NCI-H146 (cell line): ENCODE measurements around the gene TEX30.
"Not testable (repeated sequence)": the region's sequence is repeated elsewhere in the genome, so short reads cannot be mapped to it uniquely, and the experiment has no call there.

Experiments used
- DNase-seq: peaks from one replicate; lab custom pipeline; 2025; lab: John Stamatoyannopoulos, UW

TEX30 gene

DNA sequence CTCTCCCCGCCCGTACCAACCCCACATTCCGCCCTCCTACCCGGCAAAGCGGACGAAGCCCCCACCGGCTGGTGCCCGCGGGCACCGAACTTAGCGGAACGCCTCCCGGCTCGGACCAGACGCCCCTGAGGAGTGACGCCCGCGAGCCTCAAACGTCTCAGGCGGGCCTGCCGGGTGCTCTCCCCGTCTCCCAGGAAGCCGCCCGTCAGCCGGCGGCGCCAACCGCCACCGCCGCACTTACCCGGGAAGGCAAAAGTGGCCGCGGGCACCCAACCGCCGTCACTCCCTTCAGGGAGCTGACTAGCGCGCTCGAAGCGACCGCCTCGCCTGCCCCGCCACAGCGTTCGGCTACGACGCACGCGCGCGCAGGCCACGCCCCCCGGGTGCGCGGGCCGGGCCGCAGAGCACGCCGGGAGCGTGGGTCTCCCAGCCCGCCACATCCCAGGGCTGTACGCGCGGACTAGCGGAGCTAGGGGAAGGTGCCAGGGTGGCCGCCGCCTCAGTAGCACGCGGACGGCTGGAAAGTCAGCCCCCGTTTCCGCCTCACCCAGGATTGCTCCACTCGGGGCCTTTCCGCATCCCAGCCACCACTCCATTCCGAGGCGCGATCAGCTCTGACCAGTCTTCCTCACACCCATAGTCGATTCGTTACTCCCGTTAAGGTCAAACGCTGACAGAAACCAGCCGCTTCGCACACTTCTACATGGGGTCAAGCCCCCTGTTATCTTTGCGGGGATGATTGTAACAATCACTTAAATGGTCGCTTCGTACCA, at the start of gene TEX30:
TSS of gene TEX30 (minus strand) at position 346 of the 773 bp plus-strand sequence. CDS start 3,760 bp downstream, outside the sequence.
- peak; percentile 91 for DNase-seq

DNA sequence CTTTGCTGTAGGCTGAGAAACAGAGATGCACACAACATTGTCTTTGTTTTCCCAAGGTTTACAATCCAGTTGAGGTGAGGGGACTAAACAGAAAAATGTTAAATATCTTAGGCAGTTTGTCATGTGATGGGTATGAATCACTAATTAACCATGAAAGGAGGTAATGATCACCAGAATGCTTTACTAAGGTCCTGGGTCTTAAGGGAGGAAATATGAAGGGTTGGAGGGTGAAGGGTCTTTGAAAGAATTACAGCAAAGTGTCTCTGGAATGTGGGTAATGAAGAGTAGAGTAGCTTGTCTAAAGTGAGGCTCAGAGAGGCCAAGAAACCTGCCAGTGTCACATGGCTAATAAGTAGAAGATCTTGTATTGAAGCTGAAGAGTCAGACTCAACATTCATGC, 44.3 kb upstream of the TEX30 start:
- DNase-seq, result no peak

DNA sequence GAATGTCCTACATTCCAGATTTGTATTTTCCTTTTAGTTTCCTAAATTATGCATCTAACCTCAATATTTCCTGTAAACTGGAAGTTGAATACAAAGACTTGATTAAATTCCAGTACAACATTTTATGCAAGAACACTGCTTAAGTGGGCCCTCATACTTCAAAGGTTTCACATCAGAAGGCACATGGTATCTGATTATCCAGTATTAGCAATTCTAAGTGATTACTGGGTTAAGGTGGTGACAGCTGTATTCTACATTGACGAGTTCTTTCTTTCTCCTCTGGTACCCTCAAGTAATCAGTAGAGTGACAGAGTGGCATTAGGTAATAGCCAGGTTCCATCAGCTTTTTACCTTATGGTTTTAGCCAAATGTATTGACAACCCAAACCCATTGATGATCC, 43.7 kb upstream of the TEX30 start:
- DNase-seq, result no peak

DNA sequence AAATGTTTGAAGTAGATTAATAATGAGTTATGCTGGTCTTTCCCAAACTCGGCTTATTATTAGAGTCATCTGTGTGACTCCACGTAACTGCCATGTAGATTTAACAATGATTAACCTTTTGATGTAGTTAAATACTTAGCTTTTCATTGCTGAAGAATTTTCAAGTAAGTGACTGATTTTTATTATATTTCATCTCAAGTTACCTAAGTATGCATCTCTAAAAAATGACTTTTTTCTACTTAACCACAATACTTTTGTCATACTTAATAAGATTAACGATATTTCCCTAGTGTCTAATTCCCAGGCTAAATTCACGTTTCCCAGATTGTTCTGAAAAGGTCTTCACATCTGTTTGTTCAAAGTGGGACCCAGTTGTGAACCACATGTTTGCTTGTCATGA, 43.1 kb upstream of the TEX30 start:
- DNase-seq, result no peak

DNA sequence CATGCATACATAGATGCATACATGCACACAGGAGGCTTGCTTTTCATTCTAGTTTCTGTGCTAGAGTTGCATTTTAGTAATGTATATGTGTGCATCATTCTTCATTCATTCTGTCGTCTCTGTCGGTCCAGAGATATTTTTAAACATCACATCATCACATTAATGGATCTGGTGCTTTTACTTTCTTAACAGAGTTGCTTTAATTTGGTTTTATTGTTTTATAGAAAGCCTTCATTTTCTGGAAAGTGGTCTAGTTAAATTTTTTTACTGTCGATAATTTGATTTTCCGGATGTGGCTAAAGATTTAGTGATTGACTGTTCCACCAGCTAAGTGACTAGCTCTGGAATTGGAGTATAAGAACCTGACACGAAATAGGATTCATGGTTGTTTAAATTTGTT, 42.2 kb upstream of the TEX30 start:
- no peak for DNase-seq

DNA sequence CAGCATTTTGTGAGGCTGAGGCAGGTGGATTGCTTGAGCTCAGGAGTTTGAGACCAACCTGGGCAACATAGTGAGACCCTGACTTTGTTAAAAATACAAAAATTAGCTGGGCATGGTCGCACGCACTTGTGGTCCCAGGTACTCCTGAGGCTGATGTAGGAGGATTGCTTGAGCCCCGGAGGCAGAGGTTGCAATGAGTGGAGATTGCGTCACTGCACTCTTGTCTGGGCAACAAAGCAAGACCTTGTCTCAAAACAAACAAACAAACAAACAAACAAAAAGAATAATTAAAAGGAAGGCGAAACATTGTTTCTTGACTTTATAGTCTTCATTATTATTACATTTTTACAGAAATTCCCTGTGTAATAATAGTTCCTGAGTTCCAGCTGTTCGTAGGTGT, 41.2 kb upstream of the TEX30 start:
- DNase-seq, result no peak

DNA sequence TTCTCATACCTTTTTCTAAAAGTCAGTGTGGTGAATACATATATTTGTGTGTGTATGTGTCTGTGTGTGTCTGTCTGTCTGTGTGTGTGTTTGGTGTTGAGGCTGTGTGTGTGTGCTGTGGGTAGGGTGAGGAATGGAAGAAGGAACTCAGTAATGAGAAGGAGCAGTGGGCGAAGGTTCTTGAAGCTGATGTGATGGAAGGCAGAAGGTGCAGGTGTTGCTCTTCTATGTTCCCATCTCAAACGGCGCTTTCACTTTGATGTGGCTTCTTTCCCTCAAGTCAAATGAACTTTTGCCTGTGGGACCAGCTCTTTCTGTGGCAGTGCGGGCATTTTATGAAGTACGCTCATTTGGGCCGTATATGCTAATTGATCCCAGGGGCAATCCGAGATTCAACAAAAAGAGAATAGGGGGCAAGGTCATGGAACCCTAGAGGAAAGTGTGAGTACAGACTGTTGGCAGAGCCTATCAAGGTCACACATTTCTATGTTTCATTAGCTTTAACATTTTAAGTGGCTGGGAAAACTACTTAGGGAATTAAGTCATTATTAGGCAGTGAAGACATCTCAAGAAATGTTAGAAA, 40.5 kb upstream of the TEX30 start:
- DNase-seq, result no peak

DNA sequence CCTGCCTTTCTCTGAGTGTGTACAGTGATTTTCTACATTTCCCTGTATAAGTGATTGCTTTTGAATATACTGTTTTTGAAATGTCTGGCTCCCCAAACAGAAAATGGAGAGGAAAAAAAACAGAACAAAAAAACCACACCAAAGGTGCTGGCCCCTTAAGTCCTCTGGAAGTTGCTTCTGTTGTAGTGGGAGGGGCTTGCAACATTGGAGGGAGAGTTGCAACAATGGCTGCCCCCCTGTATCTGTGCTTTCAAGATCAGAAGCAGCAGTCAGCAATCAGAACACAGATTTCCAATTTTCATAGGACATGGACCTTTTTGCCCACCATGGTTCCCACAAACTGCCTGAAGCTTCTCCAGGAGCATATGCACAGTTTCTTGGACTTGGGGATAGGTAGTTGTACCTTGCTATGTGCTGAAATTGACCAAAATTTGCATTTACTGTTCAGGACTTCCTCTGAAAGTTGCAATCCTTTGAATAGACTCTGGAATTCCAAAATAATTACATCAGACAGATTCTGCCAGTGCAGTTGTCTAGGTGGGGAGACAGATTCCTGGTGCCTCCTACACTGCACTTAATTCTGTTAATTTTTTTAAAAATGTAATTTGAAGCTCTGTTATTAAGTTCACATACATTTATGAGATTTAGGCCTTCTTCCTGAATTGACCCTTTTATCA, 39.2 kb upstream of the TEX30 start:
- no peak for DNase-seq

DNA sequence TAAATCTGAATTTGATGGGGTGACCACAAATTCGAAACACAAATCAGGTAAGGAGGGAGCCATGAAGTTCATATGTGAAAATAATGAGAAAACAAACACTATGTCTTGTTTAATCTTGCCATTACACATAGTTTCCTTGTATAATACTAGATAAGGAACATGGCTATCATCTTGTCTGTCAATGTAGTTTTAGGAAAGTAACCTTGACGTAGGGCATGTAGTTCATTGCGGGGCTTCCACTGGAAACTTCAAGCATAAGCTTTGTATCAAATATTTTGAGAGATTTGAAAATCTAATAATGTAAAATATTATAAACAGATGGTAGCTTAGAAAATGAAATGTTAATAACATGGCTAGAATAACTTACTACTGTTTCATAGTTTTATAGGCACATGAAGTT, 34.1 kb upstream of the TEX30 start:
- no peak for DNase-seq

DNA sequence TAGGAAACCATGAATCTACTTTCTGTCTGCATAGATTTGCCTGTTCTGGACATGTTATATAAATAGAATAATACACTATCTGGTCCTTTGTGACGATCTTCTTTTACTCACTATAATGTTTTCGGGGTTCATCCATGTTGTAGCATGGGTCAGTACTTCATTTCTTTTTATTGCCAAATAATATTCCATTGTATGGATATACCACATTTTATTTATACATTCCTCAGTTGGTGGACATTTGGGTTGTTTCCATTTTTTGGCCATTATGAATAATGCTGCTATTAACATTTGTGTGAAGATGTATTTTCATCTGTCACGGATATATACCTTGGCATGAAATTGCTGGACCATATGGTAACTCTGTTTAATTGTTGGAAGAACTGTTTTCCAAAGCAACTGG, 32.1 kb upstream of the TEX30 start:
- no peak for DNase-seq

DNA sequence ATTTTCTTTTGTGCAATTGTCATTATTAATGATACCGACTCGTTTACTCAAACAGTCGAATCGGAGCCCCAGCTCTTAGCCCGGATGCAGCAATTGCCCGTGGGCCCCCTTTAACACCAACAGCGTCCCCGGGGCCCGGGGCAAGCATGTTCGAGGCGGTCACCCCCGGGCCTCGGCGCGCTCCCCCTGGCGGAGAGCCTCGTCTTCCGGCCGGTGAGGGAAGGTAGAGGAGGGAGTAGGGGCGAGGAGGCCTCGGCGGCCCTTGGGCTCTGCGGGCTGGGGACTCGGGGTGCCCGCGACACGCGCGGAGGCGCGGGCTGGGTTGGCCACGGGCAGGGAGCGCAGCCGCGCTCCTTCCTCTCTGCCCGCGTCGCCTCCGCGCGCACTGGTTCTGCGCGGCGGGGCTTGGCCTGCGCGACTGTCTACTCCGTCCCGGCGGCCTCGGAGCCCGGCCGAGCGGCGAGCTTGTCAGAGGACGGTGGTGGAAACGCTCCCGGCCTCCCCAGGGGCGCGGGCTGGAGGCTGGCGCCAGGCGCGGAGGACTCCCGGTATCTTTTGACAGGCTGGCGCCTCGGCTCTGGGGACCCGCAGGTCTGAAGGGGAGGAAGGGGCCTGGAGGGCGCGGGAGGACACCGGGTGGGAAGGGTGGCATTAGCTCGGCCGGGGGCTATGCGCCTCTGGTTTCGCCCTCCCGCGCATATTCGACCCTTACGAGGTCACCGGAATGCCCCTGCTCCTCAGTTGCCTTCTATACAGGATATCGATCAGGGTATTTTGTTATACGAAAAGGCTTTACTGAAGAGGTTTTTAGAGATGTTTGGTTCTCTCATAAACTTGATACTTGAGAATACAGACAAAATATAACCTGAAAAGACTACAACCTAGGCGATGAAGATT, 26.8 kb upstream of the TEX30 start:
- DNase-seq, result peak; percentile 82

DNA sequence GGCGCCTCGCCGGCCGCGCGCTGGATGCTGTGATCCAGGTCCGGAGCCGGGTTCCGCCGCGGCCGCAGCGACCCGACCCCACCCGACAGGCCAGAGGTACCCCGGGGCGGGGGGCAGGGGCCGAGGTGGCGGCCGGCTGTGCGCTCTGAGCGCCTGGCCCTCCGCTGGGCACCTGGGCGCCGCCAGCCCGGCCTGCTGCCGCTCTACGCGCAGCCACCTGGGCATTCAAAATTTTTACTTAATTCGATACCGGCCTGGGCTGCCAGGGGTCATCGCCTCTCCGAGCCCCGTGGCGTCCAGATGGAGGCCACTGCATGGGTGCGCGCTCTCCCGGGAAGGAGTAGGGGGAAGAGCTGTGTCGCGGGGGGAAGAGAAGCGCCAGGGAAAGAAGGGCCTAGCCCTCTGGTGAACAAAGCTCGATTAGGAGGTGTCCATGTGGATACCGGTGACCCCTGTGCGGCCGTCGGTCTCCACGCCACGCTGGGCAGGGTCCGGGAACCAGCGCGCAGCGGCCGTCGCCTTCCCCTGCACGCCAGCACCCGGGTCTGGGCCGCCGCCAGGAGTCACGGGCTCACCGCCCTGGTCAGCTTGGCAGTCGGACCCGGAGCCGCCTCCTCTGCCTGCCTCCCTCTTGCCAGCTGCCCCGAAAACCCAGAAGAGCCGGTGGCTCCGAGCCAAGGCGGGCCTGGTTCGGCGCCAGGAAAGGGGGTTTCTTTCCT, 26.0 kb upstream of the TEX30 start:
- DNase-seq, result peak; percentile 69

DNA sequence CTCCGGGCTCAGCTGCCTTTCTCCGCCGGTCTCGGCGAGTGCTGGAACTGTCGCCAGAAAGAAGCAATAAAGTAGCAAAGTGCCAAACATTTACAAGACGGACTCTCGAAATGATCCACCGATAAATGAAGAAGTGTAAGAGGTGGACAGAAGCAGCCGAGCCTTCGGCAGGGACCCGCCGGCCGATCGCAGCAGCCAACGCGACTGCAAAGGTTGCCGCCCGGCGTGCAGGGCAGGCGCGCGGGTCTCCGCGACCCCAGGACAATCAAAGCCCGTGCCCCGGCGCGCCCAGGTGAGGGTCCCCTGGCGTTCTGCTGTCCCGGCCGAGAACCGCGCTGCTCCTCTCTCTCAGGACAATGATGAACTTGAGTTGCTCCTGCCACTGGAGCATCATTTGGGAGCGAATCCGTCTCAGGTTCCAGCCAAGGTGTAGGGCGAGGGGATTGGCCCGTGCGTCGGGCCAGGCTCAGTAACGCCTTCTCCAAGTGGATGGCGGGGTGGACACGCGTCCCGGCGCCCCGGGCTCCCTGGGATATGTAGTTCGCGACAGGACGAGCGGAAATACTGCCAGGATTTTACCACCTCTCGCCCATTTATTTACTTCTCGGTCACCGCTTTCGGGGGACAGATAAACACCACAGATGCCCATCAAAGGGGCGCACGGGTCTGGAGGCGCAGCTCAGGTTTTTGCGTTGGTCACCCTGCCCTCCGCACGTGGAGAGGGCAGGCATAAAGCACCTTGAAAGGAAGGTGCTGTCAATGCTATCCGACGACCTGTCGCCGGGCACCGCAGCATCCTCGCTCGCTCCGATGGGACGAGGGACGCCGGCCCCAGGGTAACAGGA, 25.2 kb upstream of the TEX30 start, which contains the start of the genes BIVM and POGLUT2:
TSS of gene BIVM (plus strand) at position 539 of the 845 bp plus-strand sequence. CDS start 8,149 bp downstream, outside the sequence.
TSS of gene POGLUT2 (minus strand) at position 396 of the 845 bp plus-strand sequence. CDS start at position 90, 306 bp downstream.
- DNase-seq, result peak; percentile 96

DNA sequence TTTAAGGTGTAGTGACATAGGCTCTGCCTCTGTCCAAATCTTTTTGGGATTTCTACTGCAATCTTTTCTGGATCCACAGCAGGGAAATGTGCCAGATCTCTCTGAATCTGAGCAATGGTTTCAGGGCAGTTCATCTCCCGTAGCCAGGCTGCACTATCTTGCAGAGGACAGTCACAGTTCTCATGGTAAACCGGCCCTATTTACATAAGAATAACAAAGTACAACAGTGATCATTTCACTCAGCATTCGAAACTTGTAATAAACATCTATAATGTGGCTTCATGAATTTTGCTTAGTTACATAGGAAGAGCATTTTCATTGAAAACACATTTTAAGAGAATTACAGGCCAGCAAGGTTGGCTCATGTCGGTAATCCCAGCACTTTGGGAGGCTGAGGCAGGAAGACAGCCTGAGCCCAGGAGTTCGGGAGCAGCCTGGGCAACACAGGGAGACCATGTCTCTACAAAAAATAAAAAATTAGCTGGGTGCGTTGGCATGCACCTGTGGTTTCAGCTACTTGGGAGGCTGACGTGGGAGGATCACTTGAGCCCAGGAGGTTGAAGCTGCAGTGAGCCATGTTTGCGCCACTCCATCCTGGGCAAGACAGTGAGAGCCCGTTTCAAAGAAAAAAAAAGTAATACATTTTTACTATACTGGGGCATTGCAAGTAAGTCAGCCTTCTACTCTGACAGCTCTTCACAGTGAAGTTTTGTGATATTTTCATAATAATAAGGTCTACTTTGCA, 20.2 kb upstream of the TEX30 start:
- no peak for DNase-seq

DNA sequence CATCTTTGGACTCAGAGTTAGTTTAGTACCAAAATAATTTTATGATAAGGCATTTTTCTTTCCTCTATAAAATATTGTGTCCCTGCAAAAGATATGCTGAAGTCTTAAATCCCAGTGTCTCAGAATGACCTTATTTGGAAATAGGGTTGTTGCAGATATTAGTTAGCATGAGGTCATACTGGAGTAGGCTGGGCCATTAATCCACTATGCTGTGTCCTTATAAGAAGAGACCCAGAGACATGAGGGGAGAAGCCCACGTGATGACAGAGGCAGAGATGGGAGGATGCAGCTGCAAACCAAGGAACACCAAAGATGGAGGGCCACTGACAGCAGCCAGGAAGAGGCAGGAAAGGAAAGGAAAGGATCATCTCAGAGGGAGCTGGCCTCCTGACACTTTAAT, 18.8 kb upstream of the TEX30 start:
- no peak for DNase-seq

DNA sequence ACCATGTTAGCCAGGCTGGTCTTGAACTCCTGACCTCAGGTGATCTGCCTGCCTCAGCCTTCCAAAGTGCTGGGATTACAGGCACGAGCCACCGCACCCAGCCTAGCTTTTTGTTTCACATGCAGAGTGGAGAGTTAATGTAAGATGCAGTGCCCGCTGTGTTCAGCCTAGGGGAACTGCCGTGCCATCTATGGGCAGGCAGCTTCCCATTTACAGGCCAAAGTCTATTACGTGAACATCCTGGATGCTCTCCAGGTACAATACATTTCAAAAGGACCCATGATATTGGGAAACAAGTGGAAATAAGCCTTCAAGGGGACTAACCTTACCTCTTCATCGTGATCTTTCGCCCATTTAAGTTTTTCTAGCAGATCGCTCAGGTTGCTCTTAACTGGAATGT, 15.1 kb upstream of the TEX30 start:
- DNase-seq, result no peak

DNA sequence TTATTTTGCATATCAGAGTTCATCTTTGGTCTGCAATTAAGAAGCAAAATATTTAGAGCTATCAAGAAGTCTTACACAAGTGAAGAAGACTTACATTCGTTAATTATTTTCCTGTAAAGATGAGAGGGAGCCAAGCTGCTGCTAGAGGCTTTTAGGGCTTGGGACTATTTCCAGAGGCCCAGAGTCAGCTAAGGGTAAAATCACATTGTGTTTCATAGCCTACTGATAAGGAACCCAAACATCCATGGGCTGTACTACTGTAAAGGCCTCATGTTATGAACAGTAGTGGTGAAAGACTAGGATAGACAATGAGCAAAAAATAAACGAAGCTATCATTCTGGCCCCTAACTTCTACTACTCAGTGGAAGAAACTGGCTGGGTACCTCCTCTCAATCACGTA, 10.9 kb upstream of the TEX30 start:
- DNase-seq, result no peak

DNA sequence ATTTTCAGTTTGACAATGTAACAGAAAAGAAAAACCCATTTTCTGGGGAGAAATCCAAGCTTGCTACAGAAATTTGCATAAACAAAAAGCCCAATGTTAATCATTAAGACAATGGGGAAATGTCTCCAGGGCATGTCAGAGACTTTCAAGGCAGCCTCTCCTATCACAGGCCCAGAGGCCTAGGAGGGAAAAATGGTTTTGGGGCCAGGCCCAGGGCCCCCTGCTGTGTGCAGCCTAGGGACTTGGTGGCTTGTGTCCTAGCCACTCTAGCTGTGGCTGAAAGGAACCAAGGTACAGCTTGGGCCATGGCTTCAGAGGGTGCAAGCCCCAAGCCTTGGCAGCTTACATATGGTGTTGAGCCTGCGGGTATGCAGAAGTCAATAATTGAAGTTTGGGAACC, 8.0 kb upstream of the TEX30 start:
- no peak for DNase-seq

DNA sequence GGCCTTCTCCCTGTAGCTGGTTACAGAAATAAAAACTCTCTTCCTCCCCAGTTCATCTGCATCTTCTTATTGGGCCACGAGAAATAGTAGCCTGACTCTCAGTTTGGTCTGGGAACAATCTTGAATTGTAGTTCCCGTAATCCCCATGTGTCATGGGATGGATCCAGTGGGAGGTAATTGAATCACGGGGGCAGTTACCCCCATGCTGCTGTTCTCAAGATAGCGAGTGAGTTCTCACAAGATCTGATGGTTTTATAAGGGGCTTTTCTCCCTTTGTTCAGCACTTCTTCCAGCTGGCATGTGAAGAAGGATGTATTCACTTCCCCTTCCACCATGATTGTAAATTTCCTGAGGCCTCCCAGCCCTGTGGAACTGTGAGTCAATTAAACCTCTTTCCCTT, 7.1 kb upstream of the TEX30 start:
- DNase-seq, result not testable (repeated sequence)
